Measurements from ENCODE around the gene ZBTB37.
"Not testable (repeated sequence)": the region's sequence is repeated elsewhere in the genome, so short reads cannot be mapped to it uniquely, and the experiment has no call there.

ZBTB37 gene

GRCh38 chr1:173913111-173913510 is 44.9 kb downstream of the ZBTB37 start:
- no peak for DNase-seq (ENCODE audit: low spot score)

GRCh38 chr1:173914366-173914871 is 46.2 kb downstream of the ZBTB37 start:
- DNase-seq (ENCODE audit: low spot score) = peak; percentile 16

- DNase-seq (ENCODE audit: low spot score) = no peak
Measured at GRCh38 chr1:173915596-173915995, 47.4 kb downstream of the ZBTB37 start.

- no peak for DNase-seq (ENCODE audit: low spot score)
Measured at GRCh38 chr1:173916667-173917066, 48.5 kb downstream of the ZBTB37 start.

- DNase-seq (ENCODE audit: low spot score) = no peak
Measured at GRCh38 chr1:173917149-173917548, 49.0 kb downstream of the ZBTB37 start, which contains the start of gene SERPINC1. SERPINC1 (minus strand) TSS chr1:173917327; CDS start chr1:173917259, 68 bp downstream.

GRCh38 chr1:173917635-173918493 is 49.7 kb downstream of the ZBTB37 start:
- DNase-seq (ENCODE audit: low spot score) = no peak

GRCh38 chr1:173920861-173921260 is 52.7 kb downstream of the ZBTB37 start:
- DNase-seq (ENCODE audit: low spot score) = no peak

- DNase-seq (ENCODE audit: low spot score) = no peak
Measured at GRCh38 chr1:173925306-173926242, 57.4 kb downstream of the ZBTB37 start.

- DNase-seq (ENCODE audit: low spot score) = not testable (repeated sequence)
Measured at GRCh38 chr1:173930541-173930940, 62.4 kb downstream of the ZBTB37 start.

GRCh38 chr1:173934440-173934839 is 66.3 kb downstream of the ZBTB37 start:
- no peak for DNase-seq (ENCODE audit: low spot score)

GRCh38 chr1:173937062-173937461 is 68.9 kb downstream of the ZBTB37 start:
- no peak for DNase-seq (ENCODE audit: low spot score)

- DNase-seq (ENCODE audit: low spot score) = no peak
Measured at GRCh38 chr1:173946380-173946921, 78.3 kb downstream of the ZBTB37 start.

- DNase-seq (ENCODE audit: low spot score) = no peak
Measured at GRCh38 chr1:173948594-173948993, 80.4 kb downstream of the ZBTB37 start.
